Endothelial cell of umbilical vein (primary cell): Measurements from ENCODE around the gene GPR75.

Source experiments
- EZH2 ChIP-seq: IDR thresholded peaks from 2 replicates; pipeline ENCODE4 v1.6.1; 2012; ENCODE audit warnings: borderline replicate concordance, low read depth, mild to moderate bottlenecking, moderate library complexity, low read length, inconsistent platforms; ENCODE audit not compliant: severe bottlenecking
- FOS ChIP-seq: IDR thresholded peaks from 2 replicates; pipeline ENCODE4 v1.6.1; 2011; ENCODE audit warnings: mild to moderate bottlenecking, low read length, moderate library complexity, borderline replicate concordance; ENCODE audit not compliant: insufficient read depth
- JUN ChIP-seq: IDR thresholded peaks from 2 replicates; pipeline ENCODE4 v1.6.1; 2011; ENCODE audit warnings: borderline replicate concordance, low read depth; ENCODE audit not compliant: insufficient read length, insufficient read depth
- MYC ChIP-seq: IDR thresholded peaks from one replicate; pipeline ENCODE4 v1.6.1; 2011; ENCODE audit warnings: mild to moderate bottlenecking, low read depth, low read length
- POLR2A ChIP-seq: IDR thresholded peaks from 2 replicates; pipeline ENCODE4 v1.6.1; 2012; ENCODE audit warnings: low read depth, mild to moderate bottlenecking, control low read depth, low read length
- POLR2AphosphoS5 ChIP-seq: IDR thresholded peaks from 2 replicates; pipeline ENCODE4 v1.6.1; 2012; ENCODE audit warnings: low read depth, mild to moderate bottlenecking, control low read depth, low read length, moderate library complexity; ENCODE audit not compliant: insufficient read depth
- TF ChIP-seq, protein P1 (sequence below), 2 donors: IDR thresholded peaks; 1 replicate in 1 of 2; 2 replicates in 1 of 2; pipeline ENCODE4 v1.5.1; 2011; ENCODE audit warnings: low read length in 2 of 2, mild to moderate bottlenecking in 2 of 2, moderate library complexity in 2 of 2, control low read depth in 1 of 2, inconsistent platforms in 1 of 2, low read depth in 1 of 2; ENCODE audit not compliant: insufficient read depth in 1 of 2; ENCODE audit errors: extremely low read depth in 1 of 2
- TF ChIP-seq, protein P2 (sequence below): IDR thresholded peaks from 2 replicates; pipeline ENCODE4 v1.6.1; 2011; ENCODE audit not compliant: insufficient read depth, insufficient read length

DNA sequence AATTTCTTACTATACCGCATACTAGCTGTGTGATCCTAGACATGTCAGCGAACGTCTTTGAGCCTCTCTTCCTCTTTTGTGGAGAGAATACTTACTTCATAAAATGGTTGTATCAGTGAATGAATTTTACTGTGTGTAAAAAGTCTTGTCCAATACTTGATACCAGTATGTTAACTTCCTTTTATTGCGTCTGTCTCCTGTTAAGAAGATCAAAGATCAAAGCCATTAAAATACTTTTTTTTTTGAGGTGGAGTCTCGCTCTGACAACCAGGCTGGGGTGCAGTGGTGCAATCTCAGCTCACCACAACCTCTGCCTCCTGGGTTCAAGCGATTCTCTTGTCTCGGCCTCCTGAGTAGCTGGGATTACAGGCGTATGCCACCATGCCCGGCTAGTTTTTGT is 39.7 kb downstream of the GPR75 start:
- TF ChIP-seq POLR2A (no peak), EZH2 (no peak), MYC (no peak), FOS (no peak), JUN (no peak), POLR2AphosphoS5 (no peak)
- TF ChIP-seq, protein P1, sequence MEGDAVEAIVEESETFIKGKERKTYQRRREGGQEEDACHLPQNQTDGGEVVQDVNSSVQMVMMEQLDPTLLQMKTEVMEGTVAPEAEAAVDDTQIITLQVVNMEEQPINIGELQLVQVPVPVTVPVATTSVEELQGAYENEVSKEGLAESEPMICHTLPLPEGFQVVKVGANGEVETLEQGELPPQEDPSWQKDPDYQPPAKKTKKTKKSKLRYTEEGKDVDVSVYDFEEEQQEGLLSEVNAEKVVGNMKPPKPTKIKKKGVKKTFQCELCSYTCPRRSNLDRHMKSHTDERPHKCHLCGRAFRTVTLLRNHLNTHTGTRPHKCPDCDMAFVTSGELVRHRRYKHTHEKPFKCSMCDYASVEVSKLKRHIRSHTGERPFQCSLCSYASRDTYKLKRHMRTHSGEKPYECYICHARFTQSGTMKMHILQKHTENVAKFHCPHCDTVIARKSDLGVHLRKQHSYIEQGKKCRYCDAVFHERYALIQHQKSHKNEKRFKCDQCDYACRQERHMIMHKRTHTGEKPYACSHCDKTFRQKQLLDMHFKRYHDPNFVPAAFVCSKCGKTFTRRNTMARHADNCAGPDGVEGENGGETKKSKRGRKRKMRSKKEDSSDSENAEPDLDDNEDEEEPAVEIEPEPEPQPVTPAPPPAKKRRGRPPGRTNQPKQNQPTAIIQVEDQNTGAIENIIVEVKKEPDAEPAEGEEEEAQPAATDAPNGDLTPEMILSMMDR (IDR thresholded peaks at IDR 0.05; ENCODE audit: extremely low read depth in 1 of 2, insufficient read depth in 1 of 2, low read depth in 1 of 2, low read length in 2 of 2) = no peak
- TF ChIP-seq, protein P2, sequence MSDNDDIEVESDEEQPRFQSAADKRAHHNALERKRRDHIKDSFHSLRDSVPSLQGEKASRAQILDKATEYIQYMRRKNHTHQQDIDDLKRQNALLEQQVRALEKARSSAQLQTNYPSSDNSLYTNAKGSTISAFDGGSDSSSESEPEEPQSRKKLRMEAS = no peak
